Esophagus squamous epithelium (tissue), 5 donors: ENCODE data around the gene ITLN1. TPM values are rescaled to one million over a fixed set of nuclear protein-coding genes. Genes with fewer than 3 reads are reported as not detected.
"Not testable (repeated sequence)": the region's sequence is repeated elsewhere in the genome, so short reads cannot be mapped to it uniquely, and the experiment has no call there.

Experiments used
- DNase-seq: peaks from one replicate; lab custom pipeline; 2025; lab: John Stamatoyannopoulos, UW
- H3K27ac ChIP-seq, 4 donors: fragments of 200-600 bp; sonication (generic); one replicate each; pipeline ENCODE4 v1.5.1; 2016 to 2019; ENCODE audit warnings: mild to moderate bottlenecking in 1 of 4
- H3K27me3 ChIP-seq, 4 donors: fragments of 200-600 bp; sonication (generic); 1 replicate in 3 of 4; 2 replicates in 1 of 4; pipeline versions ENCODE4 v1.5.1 to v1.6.0; 2017 to 2021; ENCODE audit warnings: antibody characterized with exemption in 1 of 4
- H3K36me3 ChIP-seq, 3 donors: fragments of 200-600 bp; sonication (generic); one replicate each; pipeline ENCODE4 v1.5.1; 2016 to 2019
- H3K4me1 ChIP-seq, 3 donors: fragments of 200-600 bp; sonication (generic); one replicate each; pipeline ENCODE4 v1.5.1; 2017 to 2019
- H3K4me3 ChIP-seq, 4 donors: fragments of 200-600 bp; sonication (generic); 1 replicate in 3 of 4; 2 replicates in 1 of 4; pipeline ENCODE4 v1.5.1; 2016 to 2019; ENCODE audit warnings: mild to moderate bottlenecking in 2 of 4, moderate library complexity in 1 of 4
- H3K9me3 ChIP-seq, 3 donors: fragments of 200-600 bp; sonication (generic); one replicate each; pipeline ENCODE4 v1.5.1; 2016 to 2019
- POLR2A ChIP-seq, 4 donors: fragments of 450-650 bp; IDR thresholded peaks; one replicate each; pipeline ENCODE4 v1.6.1; 2017; ENCODE audit warnings: antibody characterized with exemption in 4 of 4, mild to moderate bottlenecking in 4 of 4, moderate library complexity in 3 of 4
- WGBS, 2 donors: methylation state at CpG; one replicate each; pipeline ENCODE4 v1.1.5; 2018; 5-methylcytosine and 5-hydroxymethylcytosine counted together
- intact Hi-C: fragments of 100-400 bp; cut with DNase I; formaldehyde crosslinking; loops from one replicate; pipeline ENCODE4 v1.15.0; 2022
- total RNA-seq, 4 donors: library from RNA; depleted of rRNA; stranded (reverse); fragments of >200 nt; gene quantifications; one replicate each; pipeline ENCODE4 v1.1.0, GENCODE V29; 2016
- TF ChIP-seq, protein P1 (sequence below), 6 experiments: fragments of 450-650 bp in 4 of 6; fragments of 200-600 bp in 2 of 6; sonication (generic) in 2 of 6; IDR thresholded peaks; one replicate each; pipeline ENCODE4 v1.5.1; 2016 to 2019; ENCODE audit warnings: antibody characterized with exemption in 6 of 6, mild to moderate bottlenecking in 4 of 6, moderate library complexity in 4 of 6
- donor health status: DM: yes; HTN: yes; CAD: no.

Gene ITLN1
- total RNA-seq, 4 donors from 2014 or later = not detected

DNA sequence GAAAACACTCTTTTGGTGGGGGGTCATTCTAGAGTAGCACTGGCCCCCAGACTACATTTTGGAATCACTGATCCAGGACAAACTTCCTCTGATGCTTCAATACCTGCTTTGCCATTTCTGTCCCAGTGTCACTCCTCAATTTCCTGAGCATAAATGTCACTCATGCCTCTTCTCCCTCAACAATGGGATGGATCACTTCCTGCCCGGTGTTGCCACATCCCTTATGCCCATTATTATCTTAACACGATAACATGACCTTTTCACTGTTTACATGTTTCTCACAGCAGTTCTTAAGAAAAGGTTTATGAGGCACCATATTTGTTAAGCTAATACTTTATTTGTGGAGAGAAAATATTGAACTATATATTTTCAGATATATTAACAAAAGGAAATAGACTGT is 3.9 kb upstream of the ITLN1 start:
- peaks cover 0 to 10% (median 0%) of the 10 kb centered on the region in 4 donors for H3K27me3 ChIP-seq
- DNase-seq = no peak
- H3K36me3 ChIP-seq = no peaks in the 10 kb centered on the region
- 23 to 29% methylated on average over 2 of the region's 2 CpGs for WGBS, 2 donors
- H3K4me1 ChIP-seq = no peaks in the 10 kb centered on the region
- no peaks in the 10 kb centered on the region for H3K9me3 ChIP-seq
- H3K4me3 ChIP-seq = no peak overlapping the region
- intact Hi-C loops = no loop called here
- H3K27ac ChIP-seq = no peak overlapping the region
- TF ChIP-seq, protein P1, sequence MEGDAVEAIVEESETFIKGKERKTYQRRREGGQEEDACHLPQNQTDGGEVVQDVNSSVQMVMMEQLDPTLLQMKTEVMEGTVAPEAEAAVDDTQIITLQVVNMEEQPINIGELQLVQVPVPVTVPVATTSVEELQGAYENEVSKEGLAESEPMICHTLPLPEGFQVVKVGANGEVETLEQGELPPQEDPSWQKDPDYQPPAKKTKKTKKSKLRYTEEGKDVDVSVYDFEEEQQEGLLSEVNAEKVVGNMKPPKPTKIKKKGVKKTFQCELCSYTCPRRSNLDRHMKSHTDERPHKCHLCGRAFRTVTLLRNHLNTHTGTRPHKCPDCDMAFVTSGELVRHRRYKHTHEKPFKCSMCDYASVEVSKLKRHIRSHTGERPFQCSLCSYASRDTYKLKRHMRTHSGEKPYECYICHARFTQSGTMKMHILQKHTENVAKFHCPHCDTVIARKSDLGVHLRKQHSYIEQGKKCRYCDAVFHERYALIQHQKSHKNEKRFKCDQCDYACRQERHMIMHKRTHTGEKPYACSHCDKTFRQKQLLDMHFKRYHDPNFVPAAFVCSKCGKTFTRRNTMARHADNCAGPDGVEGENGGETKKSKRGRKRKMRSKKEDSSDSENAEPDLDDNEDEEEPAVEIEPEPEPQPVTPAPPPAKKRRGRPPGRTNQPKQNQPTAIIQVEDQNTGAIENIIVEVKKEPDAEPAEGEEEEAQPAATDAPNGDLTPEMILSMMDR (IDR thresholded peaks at IDR 0.05) = no peak
- no peak for TF ChIP-seq POLR2A (IDR thresholded peaks at IDR 0.05)

DNA sequence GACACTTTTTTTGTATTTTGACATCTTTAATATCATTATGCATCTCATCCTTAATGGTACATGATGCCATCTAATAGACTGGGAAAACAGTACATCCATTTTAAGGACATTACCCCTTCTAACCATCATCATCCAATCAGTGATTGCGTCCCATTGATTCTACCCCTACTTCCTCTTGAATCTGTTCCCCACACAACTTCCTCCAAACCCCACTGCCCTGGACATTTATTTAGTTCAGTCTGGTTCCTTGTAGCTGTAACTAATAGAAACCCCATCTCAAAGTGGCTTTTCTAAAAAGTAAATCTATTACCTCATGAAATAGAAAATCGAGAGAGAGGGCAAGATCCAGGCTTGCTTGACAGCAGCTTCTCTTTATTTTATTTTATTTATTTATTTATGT is 2.1 kb upstream of the ITLN1 start:
- H3K4me1 ChIP-seq = no peaks in the 10 kb centered on the region
- 76 to 78% methylated on average over 2 of the region's 2 CpGs for WGBS, 2 donors
- no peaks in the 10 kb centered on the region for H3K36me3 ChIP-seq
- intact Hi-C loops = no loop called here
- H3K27ac ChIP-seq = no peak overlapping the region
- no peak for DNase-seq
- TF ChIP-seq, protein P1 (IDR thresholded peaks at IDR 0.05) = no peak
- TF ChIP-seq POLR2A (IDR thresholded peaks at IDR 0.05) = no peak
- no peak overlapping the region for H3K4me3 ChIP-seq
- peaks cover 0 to 10% (median 0%) of the 10 kb centered on the region in 4 donors for H3K27me3 ChIP-seq
- no peaks in the 10 kb centered on the region for H3K9me3 ChIP-seq

DNA sequence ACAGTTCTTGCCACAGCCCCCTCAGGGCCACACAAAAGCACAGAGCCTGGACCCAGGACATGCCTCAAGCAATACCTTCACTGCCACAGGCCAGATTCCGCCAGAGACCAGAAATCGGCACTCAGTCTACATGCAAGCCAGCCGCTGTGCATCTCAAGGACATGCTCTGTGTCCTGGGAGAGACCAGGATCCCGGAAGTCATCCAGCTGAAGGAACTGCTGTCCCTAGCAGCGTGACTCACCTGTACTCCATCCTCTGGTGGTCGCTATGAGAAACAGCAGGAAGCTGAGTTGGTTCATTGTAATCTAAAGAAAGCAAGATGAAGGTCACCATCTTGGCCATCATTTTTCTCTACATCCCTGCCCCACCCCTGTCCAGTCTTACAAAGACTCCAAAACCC is 401 bp downstream of the ITLN1 start:
- Histone ChIP-seq H3K27me3 (peaks cover 0 to under 1% (median 0%) of the 10 kb centered on the region in 4 donors), H3K4me3 (no peak overlapping the region), H3K36me3 (no peaks in the 10 kb centered on the region), H3K9me3 (no peaks in the 10 kb centered on the region), H3K27ac (no peak overlapping the region), H3K4me1 (no peaks in the 10 kb centered on the region)
- WGBS, 2 donors = 14 to 70% methylated on average over 1 to 6 of the region's 6 CpGs
- intact Hi-C loops = no loop called here
- TF ChIP-seq, protein P1 (IDR thresholded peaks at IDR 0.05) = peak in 4 of 6 experiments; percentile 22 to 54 (median 46)
- no peak for TF ChIP-seq POLR2A (IDR thresholded peaks at IDR 0.05)
- DNase-seq = no peak

DNA sequence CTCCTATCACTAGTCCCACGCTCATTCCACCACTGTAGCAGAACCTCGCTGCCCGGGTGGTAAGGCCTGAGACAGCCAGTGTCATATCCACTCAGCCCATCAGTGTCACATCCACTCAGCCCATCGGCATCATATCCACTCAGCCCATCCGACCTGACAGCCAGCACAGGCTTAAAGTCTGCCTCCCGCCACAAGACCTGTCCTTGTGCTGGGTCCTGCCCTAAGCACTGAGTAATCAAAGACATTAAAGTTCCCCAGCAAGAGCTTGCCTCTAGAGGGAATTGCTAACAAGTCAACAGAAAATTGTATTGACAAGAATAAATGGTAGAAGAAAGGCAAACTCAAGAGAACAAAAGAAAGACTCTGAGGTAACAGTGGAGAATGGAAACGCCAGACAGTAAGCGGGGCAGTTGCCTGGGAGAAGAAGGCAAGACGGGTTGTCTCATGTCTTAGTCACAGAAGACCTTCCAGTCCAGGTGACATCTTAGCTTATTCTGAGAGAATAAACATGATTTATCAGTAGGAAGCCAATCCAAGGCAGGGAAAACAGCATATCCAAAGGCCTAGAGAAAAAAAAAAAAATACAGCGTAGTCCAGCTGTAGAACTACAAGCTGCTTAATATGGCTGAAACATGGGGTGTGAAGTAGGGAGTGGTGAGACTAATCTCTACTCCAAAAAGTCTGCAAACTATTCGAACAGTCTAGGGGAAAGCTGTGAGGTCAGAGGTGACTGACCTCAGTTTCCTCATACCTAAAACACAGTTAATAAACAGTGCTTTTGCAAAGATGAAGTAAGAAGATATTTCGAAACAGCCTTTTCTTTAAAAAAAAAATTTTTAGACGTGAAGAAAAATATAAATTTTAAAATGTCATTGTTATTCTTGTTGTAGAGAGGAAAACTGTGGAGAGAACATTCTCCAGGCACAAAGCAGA is 1.1 kb downstream of the ITLN1 start:
- no peak for DNase-seq
- 72 to 84% methylated on average over 12 to 13 of the region's 13 CpGs for WGBS, 2 donors
- Histone ChIP-seq H3K4me1 (no peaks in the 10 kb centered on the region), H3K36me3 (no peaks in the 10 kb centered on the region), H3K27ac (no peak overlapping the region), H3K9me3 (no peaks in the 10 kb centered on the region), H3K27me3 (no peaks in the 10 kb centered on the region), H3K4me3 (no peak overlapping the region)
- TF ChIP-seq, protein P1 (IDR thresholded peaks at IDR 0.05) = no peak
- TF ChIP-seq POLR2A (IDR thresholded peaks at IDR 0.05) = no peak
- intact Hi-C loops = no loop called here

DNA sequence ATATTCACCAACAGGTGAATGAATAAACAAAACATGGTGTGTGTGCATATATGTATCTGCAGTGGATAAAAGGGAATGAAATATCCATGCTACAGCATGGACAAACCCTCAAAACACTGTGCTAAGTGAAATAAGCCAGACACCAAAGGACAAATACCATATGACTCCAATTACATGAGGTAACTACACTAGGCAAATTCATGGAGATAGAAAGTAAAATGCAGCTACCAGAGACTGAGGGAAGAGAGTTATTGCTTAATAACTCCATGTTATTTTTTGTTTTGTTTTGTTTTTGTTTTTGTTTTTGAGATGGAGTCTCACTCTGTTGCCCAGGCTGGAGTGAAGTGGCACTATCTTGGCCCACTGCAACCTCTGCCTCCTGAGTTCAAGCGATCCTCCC is 2.4 kb downstream of the ITLN1 start:
- Histone ChIP-seq H3K4me1 (no peaks in the 10 kb centered on the region), H3K4me3 (no peak overlapping the region), H3K27me3 (no peaks in the 10 kb centered on the region), H3K36me3 (no peaks in the 10 kb centered on the region), H3K9me3 (no peaks in the 10 kb centered on the region), H3K27ac (no peak overlapping the region)
- no peak for TF ChIP-seq POLR2A (IDR thresholded peaks at IDR 0.05)
- TF ChIP-seq, protein P1 (IDR thresholded peaks at IDR 0.05) = no peak
- DNase-seq = no peak
- 92 to 100% methylated on average over 1 of the region's 1 CpG for WGBS, 2 donors
- intact Hi-C loops = no loop called here

DNA sequence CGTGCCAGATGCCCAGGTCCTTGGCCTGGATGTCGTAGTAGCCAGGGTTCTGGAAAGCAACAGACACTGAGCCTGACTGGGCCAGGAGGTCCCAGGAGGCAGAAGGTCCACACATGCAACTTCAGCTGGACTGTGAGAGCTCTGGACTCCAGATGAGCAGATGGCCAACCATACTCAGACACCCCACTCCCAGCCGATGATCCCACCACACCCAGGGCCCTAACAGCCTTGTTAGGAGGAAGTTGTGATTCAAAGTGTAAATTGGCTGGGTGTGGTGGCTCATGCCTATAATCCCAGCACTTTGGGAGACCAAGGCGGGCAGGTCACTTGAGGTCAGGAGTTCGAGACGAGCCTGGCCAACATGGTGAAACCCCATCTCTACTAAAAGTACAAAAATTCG is 3.7 kb downstream of the ITLN1 start:
- WGBS, 2 donors = 74 to 93% methylated on average over 5 to 6 of the region's 7 CpGs
- intact Hi-C loops, H3K27ac ChIP-seq, H3K27me3 ChIP-seq, H3K9me3 ChIP-seq, H3K4me3 ChIP-seq, H3K4me1 ChIP-seq, DNase-seq, H3K36me3 ChIP-seq: not testable (repeated sequence)
